Measurements from ENCODE around the gene TP53RK.

Gene TP53RK

GRCh38 chr20:46689082-46689753, at the start of gene TP53RK:
Gene TP53RK (minus strand): TSS chr20:46689444. CDS start chr20:46689414, 30 bp downstream.
- peak; percentile 86 to 89 for DNase-seq (ENCODE audit: low read depth in 2 of 2)

DNA sequence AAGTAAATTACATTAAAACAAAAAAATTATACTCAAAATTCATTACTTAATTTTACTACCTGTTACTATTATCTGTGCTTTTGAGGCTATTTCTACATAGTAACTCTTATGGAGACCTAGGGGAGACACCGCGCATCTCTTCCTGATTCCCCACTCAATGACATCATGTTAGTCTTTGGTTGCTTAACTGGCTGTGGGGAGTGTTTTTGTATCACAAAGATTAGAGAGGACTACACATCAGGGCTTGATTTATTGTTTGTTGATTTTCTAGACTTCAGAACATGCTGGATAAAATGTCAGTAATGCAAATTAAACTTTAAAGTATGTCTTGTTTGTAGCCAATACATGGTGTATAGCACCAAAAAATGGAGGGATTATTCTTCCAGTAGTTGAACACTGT, 46.2 kb upstream of the TP53RK start:
- no peak for DNase-seq (ENCODE audit: low read depth in 2 of 2)

- no peak for DNase-seq (ENCODE audit: low read depth in 2 of 2)
Observed at GRCh38 chr20:46731770-46732169, 42.5 kb upstream of the TP53RK start.

DNA sequence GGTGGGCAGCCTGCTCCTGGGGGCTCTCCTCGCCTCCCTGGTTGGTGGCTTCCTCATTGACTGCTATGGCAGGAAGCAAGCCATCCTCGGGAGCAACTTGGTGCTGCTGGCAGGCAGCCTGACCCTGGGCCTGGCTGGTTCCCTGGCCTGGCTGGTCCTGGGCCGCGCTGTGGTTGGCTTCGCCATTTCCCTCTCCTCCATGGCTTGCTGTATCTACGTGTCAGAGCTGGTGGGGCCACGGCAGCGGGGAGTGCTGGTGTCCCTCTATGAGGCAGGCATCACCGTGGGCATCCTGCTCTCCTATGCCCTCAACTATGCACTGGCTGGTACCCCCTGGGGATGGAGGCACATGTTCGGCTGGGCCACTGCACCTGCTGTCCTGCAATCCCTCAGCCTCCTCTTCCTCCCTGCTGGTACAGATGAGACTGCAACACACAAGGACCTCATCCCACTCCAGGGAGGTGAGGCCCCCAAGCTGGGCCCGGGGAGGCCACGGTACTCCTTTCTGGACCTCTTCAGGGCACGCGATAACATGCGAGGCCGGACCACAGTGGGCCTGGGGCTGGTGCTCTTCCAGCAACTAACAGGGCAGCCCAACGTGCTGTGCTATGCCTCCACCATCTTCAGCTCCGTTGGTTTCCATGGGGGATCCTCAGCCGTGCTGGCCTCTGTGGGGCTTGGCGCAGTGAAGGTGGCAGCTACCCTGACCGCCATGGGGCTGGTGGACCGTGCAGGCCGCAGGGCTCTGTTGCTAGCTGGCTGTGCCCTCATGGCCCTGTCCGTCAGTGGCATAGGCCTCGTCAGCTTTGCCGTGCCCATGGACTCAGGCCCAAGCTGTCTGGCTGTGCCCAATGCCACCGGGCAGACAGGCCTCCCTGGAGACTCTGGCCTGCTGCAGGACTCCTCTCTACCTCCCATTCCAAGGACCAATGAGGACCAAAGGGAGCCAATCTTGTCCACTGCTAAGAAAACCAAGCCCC, 36.2 kb upstream of the TP53RK start:
- DNase-seq (ENCODE audit: low read depth in 2 of 2) = no peak

DNA sequence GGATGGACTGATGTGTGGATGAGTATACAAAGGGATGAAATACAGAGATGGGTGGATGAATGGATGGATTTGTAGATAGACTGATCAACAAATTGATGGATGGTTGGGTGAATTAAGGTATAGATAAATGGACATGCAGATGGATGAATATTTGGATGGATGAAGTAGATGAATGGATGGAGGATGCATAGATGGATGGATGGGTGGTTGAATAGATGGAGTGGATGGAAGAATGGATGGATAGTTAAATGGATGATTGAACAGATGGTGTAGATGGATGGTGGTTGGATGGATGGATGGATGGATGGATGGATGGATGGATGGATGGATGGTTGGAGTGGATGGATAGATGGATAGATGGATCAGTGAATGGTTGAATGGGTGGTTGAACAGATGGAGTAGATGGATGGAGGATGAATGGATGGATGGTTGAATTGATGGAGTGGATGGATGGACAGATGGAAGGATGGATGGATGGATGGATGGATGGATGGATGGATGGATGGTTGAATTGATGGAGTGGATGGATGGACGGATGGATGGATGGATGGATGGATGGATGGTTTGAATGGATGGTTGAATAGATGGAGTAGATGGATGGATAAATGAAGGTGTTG, 35.2 kb upstream of the TP53RK start:
- DNase-seq (ENCODE audit: low read depth in 2 of 2) = no peak

- DNase-seq (ENCODE audit: low read depth in 2 of 2) = no peak
Observed at GRCh38 chr20:46723039-46723438, 33.8 kb upstream of the TP53RK start.

DNA sequence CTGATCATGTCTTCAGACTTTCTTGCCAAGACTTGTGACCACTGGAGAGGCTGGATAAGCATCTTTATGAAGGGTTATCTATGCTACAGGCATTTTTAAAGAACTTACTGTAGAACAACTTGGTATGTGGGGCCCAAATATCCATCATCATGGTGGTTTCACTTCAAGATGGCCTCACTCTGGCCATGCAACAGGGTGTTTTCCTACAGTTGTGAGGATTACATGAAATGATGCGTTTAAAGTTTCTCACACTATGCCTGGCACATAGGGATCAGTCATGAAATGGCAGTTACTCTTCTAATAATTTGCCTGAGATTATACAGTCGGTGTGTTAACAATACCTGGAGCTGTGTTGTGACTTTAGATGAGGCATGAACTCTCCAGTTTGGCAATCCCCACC, 33.2 kb upstream of the TP53RK start:
- no peak for DNase-seq (ENCODE audit: low read depth in 2 of 2)

DNA sequence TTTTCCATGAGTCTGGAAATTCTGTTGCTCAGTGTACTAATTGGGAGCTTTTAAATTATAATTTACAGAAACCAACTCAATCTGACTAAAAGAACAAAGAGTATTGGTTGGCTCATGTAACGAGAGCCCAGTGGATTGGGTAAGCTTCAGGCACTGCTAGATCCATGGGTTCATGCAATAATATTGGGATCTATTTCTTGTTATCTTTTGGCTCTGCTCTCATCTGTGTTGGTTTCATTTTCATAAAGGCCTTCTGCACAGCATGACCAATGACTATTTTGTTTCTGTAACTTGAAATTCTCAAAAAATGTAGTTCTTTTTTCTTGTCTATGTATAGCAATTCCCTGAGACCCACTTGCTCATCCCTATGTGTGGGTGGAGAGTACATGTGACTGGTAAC, 32.2 kb upstream of the TP53RK start:
- no peak for DNase-seq (ENCODE audit: low read depth in 2 of 2)

DNA sequence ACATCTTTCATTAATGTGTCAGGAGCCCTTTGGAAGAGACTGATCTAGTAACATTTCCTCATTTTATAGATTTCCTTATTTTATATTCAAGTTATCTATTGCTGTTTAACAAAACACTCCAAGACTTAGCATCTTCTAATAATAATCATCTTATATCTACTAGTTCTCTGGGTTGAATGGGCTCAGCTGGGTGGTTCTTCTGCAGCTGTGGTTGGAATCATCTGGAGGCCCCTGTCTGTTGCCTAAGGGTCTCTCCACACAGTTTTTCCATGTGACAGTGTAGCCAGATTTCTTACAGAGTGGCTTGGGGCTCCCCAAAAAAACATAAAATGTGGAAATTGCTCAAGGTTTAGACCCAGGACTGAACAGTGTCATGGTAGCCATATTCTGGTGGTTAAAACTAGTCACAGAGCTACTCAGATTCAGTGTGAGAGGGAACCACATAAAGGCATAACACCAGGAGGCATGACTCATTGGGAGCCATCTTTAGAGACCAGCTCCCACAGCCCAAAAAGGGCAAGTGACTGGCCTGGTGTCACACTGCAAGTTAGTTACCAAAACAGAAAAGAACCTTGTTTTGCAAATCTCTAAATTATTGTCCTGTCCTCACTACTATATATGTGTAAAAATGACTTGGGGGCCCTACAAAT, 31.7 kb upstream of the TP53RK start:
- no peak for DNase-seq (ENCODE audit: low read depth in 2 of 2)

DNA sequence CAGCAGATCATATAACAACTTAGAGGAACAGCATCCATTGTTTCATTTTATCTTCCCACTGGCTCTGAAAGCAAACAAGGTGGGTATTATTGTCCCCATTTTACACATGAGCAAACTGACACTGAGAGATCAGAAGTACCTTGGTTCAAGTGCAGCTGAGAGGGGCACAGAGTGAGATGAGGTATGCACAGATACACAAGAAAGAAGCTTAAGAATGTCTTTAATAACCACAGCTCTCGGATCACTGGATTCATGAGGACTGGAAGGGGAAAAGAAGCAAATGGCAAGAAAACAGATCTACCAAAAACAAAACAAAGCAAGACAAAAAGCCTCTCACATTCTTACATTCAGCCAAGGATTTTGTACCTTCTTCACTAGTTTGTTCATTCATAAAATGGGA, 30.8 kb upstream of the TP53RK start:
- no peak for DNase-seq (ENCODE audit: low read depth in 2 of 2)

GRCh38 chr20:46717818-46718541, 28.7 kb upstream of the TP53RK start:
- DNase-seq (ENCODE audit: low read depth in 2 of 2) = no peak

GRCh38 chr20:46715292-46715756, 26.1 kb upstream of the TP53RK start:
- no peak for DNase-seq (ENCODE audit: low read depth in 2 of 2)

DNA sequence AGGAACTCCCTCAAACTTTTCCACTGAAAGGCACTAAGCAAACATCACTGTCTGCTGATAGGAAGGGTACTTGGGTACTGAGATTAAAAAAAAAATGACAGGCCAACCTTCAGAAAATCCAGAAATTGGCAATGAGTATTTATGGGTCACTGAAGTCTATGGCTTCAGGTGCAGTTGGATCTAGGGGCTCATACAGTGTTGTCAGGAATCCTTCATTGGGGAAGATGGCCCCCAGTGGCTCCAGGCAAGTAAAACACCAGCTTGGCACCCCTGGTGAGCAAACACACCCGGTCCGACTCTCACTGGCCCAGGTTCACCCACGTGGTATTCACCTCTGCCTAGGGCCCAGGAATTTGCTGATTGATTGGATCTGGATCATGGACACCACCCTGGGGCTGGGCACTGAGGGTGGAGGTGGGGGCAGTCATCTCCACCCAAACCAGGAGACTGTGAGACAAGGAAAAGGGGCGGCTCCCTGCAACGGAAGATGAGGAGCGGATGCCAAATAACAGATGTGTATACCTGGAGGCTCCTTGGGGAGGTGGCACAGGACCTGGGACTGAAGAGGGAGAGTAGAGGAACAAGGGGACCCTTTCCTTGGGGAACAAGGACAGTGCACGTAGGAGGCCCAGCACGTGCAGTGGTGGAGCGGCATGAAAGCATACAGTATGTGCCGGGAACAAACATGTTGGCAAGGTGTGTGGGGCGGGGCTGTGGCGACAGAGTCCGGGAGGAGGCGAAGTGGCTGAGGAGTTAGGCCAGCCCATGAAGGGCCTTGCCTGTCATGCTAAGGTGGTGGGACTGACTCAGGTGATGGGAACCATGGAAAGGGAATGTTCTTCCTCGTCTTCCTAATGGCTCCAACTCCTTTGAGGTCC, 25.0 kb upstream of the TP53RK start:
- DNase-seq (ENCODE audit: low read depth in 2 of 2) = no peak

GRCh38 chr20:46712056-46712636, 22.9 kb upstream of the TP53RK start:
- DNase-seq (ENCODE audit: low read depth in 2 of 2) = no peak

GRCh38 chr20:46710153-46710913, 21.1 kb upstream of the TP53RK start:
- no peak for DNase-seq (ENCODE audit: low read depth in 2 of 2)

DNA sequence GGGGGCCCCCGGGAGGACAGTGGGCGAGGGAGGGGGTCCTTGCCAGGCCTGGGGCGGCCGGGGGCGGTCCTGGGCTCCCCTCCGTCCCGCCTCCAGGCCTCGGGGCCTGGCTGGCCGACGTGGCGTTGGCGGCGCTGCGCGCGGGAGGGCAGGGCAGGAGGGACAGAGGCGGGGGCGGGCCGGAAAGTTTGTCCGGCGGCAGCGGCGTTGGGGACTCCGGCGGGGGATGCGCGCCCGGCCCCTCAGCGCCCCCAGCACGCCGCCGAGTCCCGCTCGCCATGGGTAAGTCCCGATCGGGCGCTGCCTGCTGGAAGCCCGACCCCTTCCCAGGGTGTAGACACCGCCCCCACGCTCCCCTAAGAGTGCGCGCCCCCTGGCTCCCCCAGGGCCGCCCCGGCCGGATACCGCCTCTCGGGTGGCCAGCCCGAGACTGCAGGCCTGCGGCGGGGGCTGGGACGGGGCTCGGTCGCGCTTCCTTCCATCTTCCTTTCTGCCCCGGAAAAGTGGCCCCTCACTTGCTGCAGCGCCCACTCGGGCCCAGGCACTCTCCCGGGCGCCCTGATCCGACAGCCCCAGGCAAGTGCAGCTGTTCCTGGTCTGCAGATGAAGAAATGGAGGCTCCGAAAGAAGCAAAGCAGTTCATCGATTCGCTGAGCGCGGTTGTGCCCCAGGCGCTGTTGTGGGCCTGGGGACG, 20.4 kb upstream of the TP53RK start, which contains the start of gene SLC2A10:
SLC2A10 (plus strand) TSS at position 191 of the 694 bp plus-strand sequence; CDS start at position 279, 88 bp downstream.
- no peak for DNase-seq (ENCODE audit: low read depth in 2 of 2)

- no peak for DNase-seq (ENCODE audit: low read depth in 2 of 2)
Observed at GRCh38 chr20:46709055-46709458, 19.8 kb upstream of the TP53RK start.

GRCh38 chr20:46708172-46708860, 19.1 kb upstream of the TP53RK start:
- no peak for DNase-seq (ENCODE audit: low read depth in 2 of 2)
